Measurements from ENCODE around the gene HGFAC. TPM values are rescaled to one million over a fixed set of nuclear protein-coding genes. Genes with fewer than 3 reads are reported as not detected.

HGFAC gene
- polyA plus RNA-seq, 1 of the 3 experiments (the other 2 are of a cell fraction) = 0.43 TPM

DNA sequence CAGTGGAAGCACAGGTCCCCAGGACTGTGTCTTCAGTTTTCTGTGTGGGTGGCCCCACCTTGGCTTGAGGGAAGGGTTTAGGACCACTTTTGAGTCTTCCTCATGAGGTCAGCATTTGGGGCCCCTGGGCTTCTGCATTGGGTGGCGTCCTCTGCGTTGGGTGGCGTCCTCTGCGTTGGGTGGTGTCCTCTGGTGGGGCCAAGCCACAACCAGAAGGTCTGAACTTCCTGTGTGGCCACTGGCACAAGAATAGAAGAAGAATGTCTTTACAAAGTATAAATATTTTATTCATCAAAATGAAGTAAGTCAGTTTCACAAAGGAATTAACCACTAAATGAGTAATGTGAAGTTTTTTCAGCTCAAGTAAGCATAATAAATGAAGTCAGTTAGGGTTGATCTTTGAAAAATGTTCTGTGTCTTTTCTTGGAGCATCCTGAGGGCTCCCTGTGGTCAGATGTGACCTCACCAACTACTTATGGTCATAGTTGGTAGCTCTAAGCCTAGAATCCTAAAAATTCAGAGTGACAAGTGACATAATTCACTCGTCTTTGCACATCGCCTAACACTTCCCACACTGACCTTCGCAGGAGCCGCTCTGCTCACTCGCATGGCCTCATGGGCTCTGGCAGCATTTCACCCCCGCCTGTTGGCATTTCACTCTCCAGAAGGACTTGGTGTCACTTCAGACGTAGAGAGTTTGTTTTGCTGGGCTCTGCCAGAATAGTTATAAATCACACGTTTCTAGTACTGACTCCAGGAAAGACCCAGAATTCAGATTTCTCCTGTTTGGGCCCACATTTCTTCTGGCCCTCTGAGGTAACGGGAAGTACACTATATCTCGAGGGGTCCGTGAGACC lies 39.0 kb upstream of the HGFAC start:
- ChIA-PET POLR2A (no interaction called here), CTCF (no interaction called here)
- H3K4me3 ChIP-seq (ENCODE audit: low read depth in 2 of 2, low read length in 1 of 2) = no peak overlapping the region
- DNase-seq = no peak
- H3K36me3 ChIP-seq (replicated peaks in 1 of 2; ENCODE audit: control insufficient read depth in 1 of 2, insufficient read depth in 2 of 2, low read length in 1 of 2) = peaks cover 0 to 6% of the 10 kb centered on the region in 2 experiments
- no peak overlapping the region for H2AFZ ChIP-seq (ENCODE audit: low read depth)
- no peak overlapping the region for H3K9ac ChIP-seq
- no peak overlapping the region for H3K4me2 ChIP-seq
- H3K79me2 ChIP-seq (ENCODE audit: insufficient read depth) = no peaks in the 10 kb centered on the region
- no peaks in the 10 kb centered on the region for H3K9me3 ChIP-seq
- H4K20me1 ChIP-seq (ENCODE audit: insufficient read depth) = peaks cover 3% of the 10 kb centered on the region; the same call in 1 of the 2 replicates
- peaks cover 9% of the 10 kb centered on the region for H3F3A ChIP-seq (replicated peaks; ENCODE audit: insufficient read depth)
- no peaks in the 10 kb centered on the region for H3K9me2 ChIP-seq
- peaks cover 0 to 4% of the 10 kb centered on the region in 2 experiments; a peak in 1 of 4 replicates for H3K4me1 ChIP-seq (ENCODE audit: control insufficient read depth in 1 of 2, insufficient read depth in 2 of 2, low read depth in 1 of 2, low read length in 1 of 2)
- no peaks in the 10 kb centered on the region for H3K27me3 ChIP-seq (ENCODE audit: insufficient read depth)
- WGBS (ENCODE audit: low lambda C conversion rate) = 90% methylated on average over 11 of the region's 15 CpGs
- H3K27ac ChIP-seq (ENCODE audit: low read depth in 2 of 2, low read length in 1 of 2) = peak overlapping the region in 1 of 2 experiments; percentile 48; a peak in 1 of 4 replicates
- TF ChIP-seq CHD2 (IDR thresholded peaks at IDR 0.05; ENCODE audit: low read length, partially characterized antibody) = no peak
- TF ChIP-seq, protein P1, sequence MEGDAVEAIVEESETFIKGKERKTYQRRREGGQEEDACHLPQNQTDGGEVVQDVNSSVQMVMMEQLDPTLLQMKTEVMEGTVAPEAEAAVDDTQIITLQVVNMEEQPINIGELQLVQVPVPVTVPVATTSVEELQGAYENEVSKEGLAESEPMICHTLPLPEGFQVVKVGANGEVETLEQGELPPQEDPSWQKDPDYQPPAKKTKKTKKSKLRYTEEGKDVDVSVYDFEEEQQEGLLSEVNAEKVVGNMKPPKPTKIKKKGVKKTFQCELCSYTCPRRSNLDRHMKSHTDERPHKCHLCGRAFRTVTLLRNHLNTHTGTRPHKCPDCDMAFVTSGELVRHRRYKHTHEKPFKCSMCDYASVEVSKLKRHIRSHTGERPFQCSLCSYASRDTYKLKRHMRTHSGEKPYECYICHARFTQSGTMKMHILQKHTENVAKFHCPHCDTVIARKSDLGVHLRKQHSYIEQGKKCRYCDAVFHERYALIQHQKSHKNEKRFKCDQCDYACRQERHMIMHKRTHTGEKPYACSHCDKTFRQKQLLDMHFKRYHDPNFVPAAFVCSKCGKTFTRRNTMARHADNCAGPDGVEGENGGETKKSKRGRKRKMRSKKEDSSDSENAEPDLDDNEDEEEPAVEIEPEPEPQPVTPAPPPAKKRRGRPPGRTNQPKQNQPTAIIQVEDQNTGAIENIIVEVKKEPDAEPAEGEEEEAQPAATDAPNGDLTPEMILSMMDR (IDR thresholded peaks at IDR 0.05) = no peak
- TF ChIP-seq TCF12 (IDR thresholded peaks at IDR 0.05) = peak; percentile 32; the same call in 1 of the 2 replicates
- no peak for TF ChIP-seq REST (IDR thresholded peaks at IDR 0.05; ENCODE audit: low read depth, low read length)
- TF ChIP-seq EP300 (IDR thresholded peaks at IDR 0.05; ENCODE audit: borderline replicate concordance in 1 of 2, low read depth in 1 of 2, low read length in 1 of 2) = 0 out of 4 replicates have a peak, but pooled peaks of 1 of the 2 experiments have one; percentile 17
- no peak for TF ChIP-seq SIN3A (IDR thresholded peaks at IDR 0.05; ENCODE audit: borderline replicate concordance, low read depth, low read length)
- TF ChIP-seq SMC3 (IDR thresholded peaks at IDR 0.05; ENCODE audit: low read depth, low read length) = no peak
- TF ChIP-seq RXRA (IDR thresholded peaks at IDR 0.05; ENCODE audit: borderline replicate concordance, low read depth) = no peak
- no peak for TF ChIP-seq NRF1 (IDR thresholded peaks at IDR 0.05; ENCODE audit: low read depth, low read length)
- TF ChIP-seq GABPA (IDR thresholded peaks at IDR 0.05; ENCODE audit: low read depth) = no peak
- no peak for TF ChIP-seq RCOR1 (IDR thresholded peaks at IDR 0.05; ENCODE audit: low read length)
- no peak for TF ChIP-seq IRF3 (IDR thresholded peaks at IDR 0.05; ENCODE audit: low read depth, low read length)
- TF ChIP-seq, protein P2, sequence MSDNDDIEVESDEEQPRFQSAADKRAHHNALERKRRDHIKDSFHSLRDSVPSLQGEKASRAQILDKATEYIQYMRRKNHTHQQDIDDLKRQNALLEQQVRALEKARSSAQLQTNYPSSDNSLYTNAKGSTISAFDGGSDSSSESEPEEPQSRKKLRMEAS (IDR thresholded peaks at IDR 0.05; ENCODE audit: low read depth) = no peak
- no peak for TF ChIP-seq MXI1 (IDR thresholded peaks at IDR 0.05; ENCODE audit: low read depth, low read length)
- TF ChIP-seq FOXM1 (IDR thresholded peaks at IDR 0.05; ENCODE audit: low read depth) = no peak
- TF ChIP-seq, protein P3, sequence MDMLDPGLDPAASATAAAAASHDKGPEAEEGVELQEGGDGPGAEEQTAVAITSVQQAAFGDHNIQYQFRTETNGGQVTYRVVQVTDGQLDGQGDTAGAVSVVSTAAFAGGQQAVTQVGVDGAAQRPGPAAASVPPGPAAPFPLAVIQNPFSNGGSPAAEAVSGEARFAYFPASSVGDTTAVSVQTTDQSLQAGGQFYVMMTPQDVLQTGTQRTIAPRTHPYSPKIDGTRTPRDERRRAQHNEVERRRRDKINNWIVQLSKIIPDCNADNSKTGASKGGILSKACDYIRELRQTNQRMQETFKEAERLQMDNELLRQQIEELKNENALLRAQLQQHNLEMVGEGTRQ (IDR thresholded peaks at IDR 0.05; ENCODE audit: borderline replicate concordance, low read depth, low read length) = no peak
- TF ChIP-seq, protein P4, sequence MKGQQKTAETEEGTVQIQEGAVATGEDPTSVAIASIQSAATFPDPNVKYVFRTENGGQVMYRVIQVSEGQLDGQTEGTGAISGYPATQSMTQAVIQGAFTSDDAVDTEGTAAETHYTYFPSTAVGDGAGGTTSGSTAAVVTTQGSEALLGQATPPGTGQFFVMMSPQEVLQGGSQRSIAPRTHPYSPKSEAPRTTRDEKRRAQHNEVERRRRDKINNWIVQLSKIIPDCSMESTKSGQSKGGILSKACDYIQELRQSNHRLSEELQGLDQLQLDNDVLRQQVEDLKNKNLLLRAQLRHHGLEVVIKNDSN (IDR thresholded peaks at IDR 0.05; ENCODE audit: borderline replicate concordance, low read depth) = no peak
- TF ChIP-seq ELF1 (IDR thresholded peaks at IDR 0.05) = no peak
- TF ChIP-seq TEAD4 (IDR thresholded peaks at IDR 0.05; ENCODE audit: borderline replicate concordance, insufficient read depth) = no peak
- TF ChIP-seq YY1 (IDR thresholded peaks at IDR 0.05; ENCODE audit: low read depth) = no peak
- TF ChIP-seq FOSL2 (IDR thresholded peaks at IDR 0.05; ENCODE audit: borderline replicate concordance, low read depth) = 0 out of 2 replicates have a peak, but pooled peaks have one; percentile 16
- no peak for TF ChIP-seq EZH2phosphoT487 (IDR thresholded peaks at IDR 0.05; ENCODE audit: borderline replicate concordance, low read depth)
- no peak for TF ChIP-seq GATA2 (CRISPR knock-in tag; IDR thresholded peaks at IDR 0.05)
- TF ChIP-seq POLR2AphosphoS5 (IDR thresholded peaks at IDR 0.05; ENCODE audit: low read depth, low read length) = no peak
